Glutamatergic neuron (in vitro differentiated cells): ENCODE measurements around the gene AGPAT4. TPM values are rescaled to one million over a fixed set of nuclear protein-coding genes. Genes with fewer than 3 reads are reported as not detected.

Experiments
- DNase-seq: peaks from one replicate; pipeline ENCODE4 v3.0.0; 2022
- H3K27ac Mint-ChIP-seq: one replicate; pipeline ENCODE4 v1.8.0; 2020; ENCODE audit warnings: mild to moderate bottlenecking, mixed read lengths, inconsistent platforms; ENCODE audit not compliant: unreplicated experiment
- H3K27me3 Mint-ChIP-seq: one replicate; pipeline ENCODE4 v1.8.0; 2020; ENCODE audit warnings: mild to moderate bottlenecking, moderate library complexity, mixed read lengths, inconsistent platforms; ENCODE audit not compliant: unreplicated experiment
- H3K36me3 Mint-ChIP-seq: one replicate; pipeline ENCODE4 v1.8.0; 2020; ENCODE audit warnings: mild to moderate bottlenecking, mixed read lengths, inconsistent platforms; ENCODE audit not compliant: unreplicated experiment
- H3K4me1 Mint-ChIP-seq: one replicate; pipeline ENCODE4 v1.8.0; 2020; ENCODE audit warnings: mild to moderate bottlenecking, low read depth, mixed read lengths, inconsistent platforms; ENCODE audit not compliant: unreplicated experiment
- H3K4me3 Mint-ChIP-seq: one replicate; pipeline ENCODE4 v1.8.0; 2020; ENCODE audit warnings: mild to moderate bottlenecking, mixed read lengths, inconsistent platforms; ENCODE audit not compliant: unreplicated experiment
- H3K9me3 Mint-ChIP-seq: one replicate; pipeline ENCODE4 v1.8.0; 2020; ENCODE audit warnings: mild to moderate bottlenecking, moderate library complexity, mixed read lengths, inconsistent platforms; ENCODE audit not compliant: unreplicated experiment
- total RNA-seq: library from RNA; stranded (reverse); fragmentation: NEBNext Ultra II Directional; extraction: Animal tissue kit (Norgen Biotek cat#: 25700); gene quantifications from one replicate; pipeline ENCODE4 v1.2.1, GENCODE V29; 2021; ENCODE audit not compliant: unreplicated experiment
- TF ChIP-seq, protein P1 (sequence below): fragments of 200-600 bp; sonication (generic); IDR thresholded peaks from one replicate; pipeline ENCODE4 v1.5.0; 2021; ENCODE audit not compliant: partially characterized antibody, unreplicated experiment

Gene AGPAT4
- total RNA-seq, 1 donor from 2014 or later: 90.2 TPM

DNA sequence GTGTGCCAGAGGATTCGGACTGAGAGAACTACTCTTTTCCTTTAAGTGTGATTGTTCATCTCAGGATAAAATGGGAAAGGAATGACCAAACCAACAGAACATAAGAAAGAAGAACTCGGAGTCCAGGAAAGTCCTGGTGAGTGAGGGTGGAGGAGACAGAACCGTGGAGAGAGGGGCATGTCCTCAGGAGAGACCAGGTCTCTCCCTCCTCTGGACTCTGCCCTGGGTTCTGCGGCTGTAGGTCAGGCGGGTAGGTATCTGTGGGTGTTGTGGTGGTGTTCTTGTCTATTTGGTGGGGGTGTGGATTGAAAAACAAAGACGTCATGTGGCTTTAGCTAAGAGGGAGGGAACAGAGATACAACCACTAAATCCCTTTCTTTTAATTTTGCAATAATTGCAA lies 29.1 kb upstream of the AGPAT4 start:
- H3K4me3 Mint-ChIP-seq: no peak overlapping the region
- no peaks in the 10 kb centered on the region for H3K27me3 Mint-ChIP-seq
- no peaks in the 10 kb centered on the region for H3K9me3 Mint-ChIP-seq
- no peak overlapping the region for H3K27ac Mint-ChIP-seq
- TF ChIP-seq, protein P1, sequence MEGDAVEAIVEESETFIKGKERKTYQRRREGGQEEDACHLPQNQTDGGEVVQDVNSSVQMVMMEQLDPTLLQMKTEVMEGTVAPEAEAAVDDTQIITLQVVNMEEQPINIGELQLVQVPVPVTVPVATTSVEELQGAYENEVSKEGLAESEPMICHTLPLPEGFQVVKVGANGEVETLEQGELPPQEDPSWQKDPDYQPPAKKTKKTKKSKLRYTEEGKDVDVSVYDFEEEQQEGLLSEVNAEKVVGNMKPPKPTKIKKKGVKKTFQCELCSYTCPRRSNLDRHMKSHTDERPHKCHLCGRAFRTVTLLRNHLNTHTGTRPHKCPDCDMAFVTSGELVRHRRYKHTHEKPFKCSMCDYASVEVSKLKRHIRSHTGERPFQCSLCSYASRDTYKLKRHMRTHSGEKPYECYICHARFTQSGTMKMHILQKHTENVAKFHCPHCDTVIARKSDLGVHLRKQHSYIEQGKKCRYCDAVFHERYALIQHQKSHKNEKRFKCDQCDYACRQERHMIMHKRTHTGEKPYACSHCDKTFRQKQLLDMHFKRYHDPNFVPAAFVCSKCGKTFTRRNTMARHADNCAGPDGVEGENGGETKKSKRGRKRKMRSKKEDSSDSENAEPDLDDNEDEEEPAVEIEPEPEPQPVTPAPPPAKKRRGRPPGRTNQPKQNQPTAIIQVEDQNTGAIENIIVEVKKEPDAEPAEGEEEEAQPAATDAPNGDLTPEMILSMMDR: no peak
- no peaks in the 10 kb centered on the region for H3K4me1 Mint-ChIP-seq
- peaks cover 5% of the 10 kb centered on the region for H3K36me3 Mint-ChIP-seq
- no peak for DNase-seq

DNA sequence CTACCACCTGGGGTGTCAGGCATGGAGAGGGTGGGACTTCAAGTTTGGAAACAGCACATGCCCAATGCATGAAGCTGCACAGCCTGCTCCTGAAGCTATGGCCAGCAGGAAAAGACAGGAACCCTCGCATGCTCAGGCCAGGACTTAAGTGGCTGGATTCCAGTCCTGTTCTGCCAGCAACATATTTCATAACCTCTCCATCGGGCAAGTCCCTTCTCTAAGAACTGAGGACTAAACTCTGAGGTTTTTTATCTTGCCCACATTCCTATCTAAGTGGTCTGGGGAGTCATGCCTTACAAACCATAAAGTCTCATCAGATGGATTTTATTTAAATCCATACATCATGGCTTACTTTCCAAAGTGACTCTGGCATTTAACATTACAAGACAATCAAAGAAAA lies 27.5 kb upstream of the AGPAT4 start:
- no peak for DNase-seq
- Mint-ChIP-seq H3K36me3 (peaks cover 8% of the 10 kb centered on the region), H3K27ac (no peak overlapping the region), H3K9me3 (peaks cover 1% of the 10 kb centered on the region), H3K27me3 (no peaks in the 10 kb centered on the region), H3K4me3 (no peak overlapping the region), H3K4me1 (no peaks in the 10 kb centered on the region)
- TF ChIP-seq, protein P1: no peak

DNA sequence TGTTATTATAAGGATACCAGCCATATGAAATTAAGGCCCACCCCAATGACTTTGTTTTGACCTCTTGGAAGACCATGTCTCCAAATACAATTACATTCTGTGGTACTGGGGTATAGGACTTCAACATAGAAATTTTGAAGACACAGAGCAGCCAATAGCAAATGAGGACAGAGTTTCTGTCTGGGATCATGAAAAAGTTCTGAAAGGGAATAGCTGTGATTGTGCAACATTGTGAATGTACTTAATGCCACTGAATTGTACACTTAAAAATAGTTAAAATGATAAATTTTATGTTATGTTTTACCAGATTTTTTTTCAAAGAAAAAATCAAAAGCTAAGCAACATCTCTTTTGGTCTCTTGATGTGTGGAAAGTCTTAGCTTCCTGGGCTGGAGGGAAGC lies 27.0 kb upstream of the AGPAT4 start:
- peaks cover 4% of the 10 kb centered on the region for H3K36me3 Mint-ChIP-seq
- H3K4me1 Mint-ChIP-seq: no peaks in the 10 kb centered on the region
- TF ChIP-seq, protein P1: no peak
- peaks cover 1% of the 10 kb centered on the region for H3K9me3 Mint-ChIP-seq
- H3K27ac Mint-ChIP-seq: no peak overlapping the region
- no peaks in the 10 kb centered on the region for H3K27me3 Mint-ChIP-seq
- DNase-seq: no peak
- no peak overlapping the region for H3K4me3 Mint-ChIP-seq

- Mint-ChIP-seq H3K27ac (no peak overlapping the region), H3K36me3 (peaks cover 4% of the 10 kb centered on the region), H3K4me3 (no peak overlapping the region), H3K9me3 (peaks cover 1% of the 10 kb centered on the region), H3K4me1 (no peaks in the 10 kb centered on the region), H3K27me3 (no peaks in the 10 kb centered on the region)
- DNase-seq: no peak
- TF ChIP-seq, protein P1: no peak
Measured at GRCh38 chr6:161299726-161300125, 25.9 kb upstream of the AGPAT4 start.

DNA sequence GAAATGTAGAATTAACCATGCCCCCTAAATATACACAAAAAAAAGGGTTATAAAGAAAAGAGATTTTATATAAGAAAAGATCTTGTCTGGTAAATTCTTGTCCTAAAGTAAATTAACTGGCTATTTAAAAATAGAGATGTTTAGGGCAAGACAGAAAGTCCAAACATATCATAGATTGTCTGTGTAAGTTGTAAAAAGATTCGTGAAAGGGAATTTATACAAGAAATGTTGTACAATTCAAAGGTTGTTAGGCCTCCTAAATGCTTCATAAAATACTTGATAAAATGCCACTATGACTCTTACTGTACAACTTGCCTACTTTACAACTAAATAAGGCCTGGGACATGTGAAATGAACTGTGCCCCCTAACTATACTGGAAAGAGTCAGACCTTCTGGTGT lies 21.9 kb upstream of the AGPAT4 start:
- no peaks in the 10 kb centered on the region for H3K4me1 Mint-ChIP-seq
- DNase-seq: no peak
- H3K27me3 Mint-ChIP-seq: peaks cover 2% of the 10 kb centered on the region
- TF ChIP-seq, protein P1: no peak
- no peak overlapping the region for H3K27ac Mint-ChIP-seq
- peaks cover 4% of the 10 kb centered on the region for H3K36me3 Mint-ChIP-seq
- H3K4me3 Mint-ChIP-seq: no peak overlapping the region
- peaks cover 1% of the 10 kb centered on the region for H3K9me3 Mint-ChIP-seq
